HCT116 (cell line): ENCODE measurements around the gene COBL. TPM values are rescaled to one million over a fixed set of nuclear protein-coding genes. Genes with fewer than 3 reads are reported as not detected.

Source experiments
- ATAC-seq: fragments of 200-7000 bp; cut with Tn5 transposase; 2 replicates; pipeline ENCODE4 v1.9.1; 2020; ENCODE audit warnings: mild to moderate bottlenecking, moderate library complexity
- BruUV-seq: library from RNA; stranded (reverse); fragments of 400-500 nt; replicated peaks from 2 replicates; lab custom pipeline; 2021; lab: Mats Ljungman, UMichigan
- CTCF ChIA-PET: fragments of 300-600 bp; sonication (Branson Sonifier 250); formaldehyde crosslinking; loops from one replicate; lab custom pipeline; 2021; ENCODE audit warnings: antibody characterized with exemption; lab: Charles Lee
- POLR2A ChIA-PET: fragments of 300-600, 350-600 bp; sonication (Branson Sonifier 250); formaldehyde crosslinking; loops from one replicate; lab custom pipeline; 2021; ENCODE audit warnings: antibody characterized with exemption; lab: Charles Lee
- RAD21 ChIA-PET, 2 experiments: fragments of 300-600 bp; sonication (Branson Sonifier 250); formaldehyde crosslinking; loops; one replicate each; lab custom pipeline; 2023; ENCODE audit warnings: low total read pairs in 2 of 2; ENCODE audit not compliant: uncharacterized antibody in 2 of 2, unreplicated experiment in 2 of 2, low non-redundant PET in 1 of 2; lab: Charles Lee
- DNase-seq: peaks from one replicate; pipeline ENCODE4 v3.0.0-alpha.2; 2010; ENCODE audit warnings: low read depth, low spot score
- H2AFZ ChIP-seq: fragments of 200-600 bp; shearing (Covaris generic), sonication (generic); 2 replicates; pipeline ENCODE4 v1.6.1; 2017; ENCODE audit warnings: low read depth, mixed run types, mixed read lengths, antibody characterized with exemption, low read length; ENCODE audit not compliant: poor library complexity, severe bottlenecking
- H3K27ac ChIP-seq: 2 replicates; pipeline ENCODE4 v1.5.1; 2012; ENCODE audit warnings: low read depth, low read length
- H3K27me3 ChIP-seq: fragments of 200-600 bp; sonication (generic); 2 replicates; pipeline ENCODE4 v1.6.1; 2016; ENCODE audit warnings: mixed run types, low read length, mixed read lengths; ENCODE audit not compliant: insufficient read depth
- H3K36me3 ChIP-seq, 2 experiments: fragments of 200-500 bp in 1 of 2; fragments of 200-600 bp in 1 of 2; sonication (Bioruptor generic) in 1 of 2; sonication (generic) in 1 of 2; 2 replicates each; pipeline versions ENCODE4 v1.5.1 to v1.6.1; 2014 to 2016; ENCODE audit warnings: low read length in 2 of 2, inconsistent platforms in 1 of 2, mixed read lengths in 1 of 2, mixed run types in 1 of 2; ENCODE audit not compliant: insufficient read depth in 2 of 2, control insufficient read depth in 1 of 2
- H3K4me1 ChIP-seq, 2 experiments: fragments of 200-600 bp in 1 of 2; sonication (generic) in 1 of 2; 2 replicates each; pipeline versions ENCODE4 v1.5.1 to v1.6.1; 2012 to 2017; ENCODE audit warnings: low read length in 2 of 2, inconsistent platforms in 1 of 2, mild to moderate bottlenecking in 1 of 2, mixed read lengths in 1 of 2, mixed run types in 1 of 2, moderate library complexity in 1 of 2; ENCODE audit not compliant: insufficient read depth in 2 of 2, control insufficient read depth in 1 of 2
- H3K4me2 ChIP-seq: fragments of 200-600 bp; sonication (generic); 2 replicates; pipeline ENCODE4 v1.6.1; 2017; ENCODE audit warnings: mixed run types, low read length, mixed read lengths
- H3K4me3 ChIP-seq, 2 experiments: fragments of 200-600 bp in 1 of 2; sonication (generic) in 1 of 2; replicated peaks in 1 of 2; 2 replicates each; pipeline ENCODE4 v1.5.1; 2011 to 2016; ENCODE audit warnings: low read length in 2 of 2, control low read depth in 1 of 2, low read depth in 1 of 2, mild to moderate bottlenecking in 1 of 2, mixed read lengths in 1 of 2, mixed run types in 1 of 2
- H3K79me2 ChIP-seq: fragments of 200-600 bp; sonication (generic); 2 replicates; pipeline ENCODE4 v1.6.1; 2017; ENCODE audit warnings: mild to moderate bottlenecking, mixed run types, low read length, moderate library complexity, mixed read lengths; ENCODE audit not compliant: insufficient read depth
- H3K9ac ChIP-seq: fragments of 200-600 bp; sonication (generic); 2 replicates; pipeline ENCODE4 v1.6.1; 2016; ENCODE audit warnings: low read length, mixed read lengths
- H3K9me2 ChIP-seq: fragments of 200-600 bp; sonication (generic), shearing (Covaris generic); 2 replicates; pipeline ENCODE4 v1.6.1; 2017; ENCODE audit warnings: mixed run types, mild to moderate bottlenecking, moderate library complexity; ENCODE audit not compliant: insufficient read depth
- H3K9me3 ChIP-seq, 2 experiments: fragments of 200-500 bp in 1 of 2; fragments of 200-600 bp in 1 of 2; sonication (Bioruptor generic) in 1 of 2; sonication (generic) in 1 of 2; 2 replicates each; pipeline ENCODE4 v1.6.1; 2014 to 2017; ENCODE audit warnings: low read length in 2 of 2, mixed read lengths in 2 of 2, inconsistent platforms in 1 of 2, low read depth in 1 of 2, mild to moderate bottlenecking in 1 of 2, mixed run types in 1 of 2, moderate library complexity in 1 of 2; ENCODE audit not compliant: control insufficient read depth in 1 of 2, insufficient read depth in 1 of 2
- H4K20me1 ChIP-seq: fragments of 200-600 bp; sonication (generic), shearing (Covaris generic); 2 replicates; pipeline ENCODE4 v1.6.1; 2017; ENCODE audit warnings: mixed run types, mild to moderate bottlenecking, moderate library complexity; ENCODE audit not compliant: insufficient read depth
- EGR1 ChIP-seq: IDR thresholded peaks from 2 replicates; pipeline ENCODE4 v1.6.1; 2012; ENCODE audit warnings: low read depth
- EZH2 ChIP-seq: fragments of 200-600 bp; sonication (generic); IDR thresholded peaks from 2 replicates; pipeline ENCODE4 v1.6.1; 2017; ENCODE audit warnings: antibody characterized with exemption, mixed run types
- FOSL1 ChIP-seq: IDR thresholded peaks from 2 replicates; pipeline ENCODE4 v1.6.1; 2012; ENCODE audit warnings: low read depth
- JUND ChIP-seq: IDR thresholded peaks from 2 replicates; pipeline ENCODE4 v1.6.1; 2012
- POLR2A ChIP-seq: IDR thresholded peaks from 2 replicates; pipeline ENCODE4 v1.7.0; 2011; ENCODE audit warnings: borderline replicate concordance; ENCODE audit not compliant: insufficient read depth, insufficient read length; ENCODE audit errors: extremely low read depth
- POLR2AphosphoS5 ChIP-seq: IDR thresholded peaks from 2 replicates; pipeline ENCODE4 v1.6.1; 2011; ENCODE audit warnings: mild to moderate bottlenecking, low read depth, low read length, moderate library complexity
- RAD21 ChIP-seq: IDR thresholded peaks from 2 replicates; pipeline ENCODE4 v1.6.1; 2012; ENCODE audit warnings: low read depth, mild to moderate bottlenecking
- SIN3A ChIP-seq: IDR thresholded peaks from 2 replicates; pipeline ENCODE4 v1.6.1; 2012; ENCODE audit warnings: low read depth
- SP1 ChIP-seq: IDR thresholded peaks from 2 replicates; pipeline ENCODE4 v1.6.1; 2012; ENCODE audit warnings: low read depth
- SRF ChIP-seq: IDR thresholded peaks from 2 replicates; pipeline ENCODE4 v1.6.1; 2012; ENCODE audit warnings: low read depth
- YY1 ChIP-seq: IDR thresholded peaks from 2 replicates; pipeline ENCODE4 v1.6.1; 2011; ENCODE audit warnings: low read length, low read depth, moderate library complexity, mild to moderate bottlenecking; ENCODE audit not compliant: insufficient replicate concordance; ENCODE audit errors: extremely low read depth
- ZNF274 ChIP-seq: fragments of 200-500 bp; sonication (Bioruptor generic); IDR thresholded peaks from 2 replicates; pipeline ENCODE4 v1.6.1; 2014; ENCODE audit warnings: mild to moderate bottlenecking, low read depth, low read length, inconsistent platforms
- intact Hi-C: fragments of 100-400 bp; cut with micrococcal nuclease; formaldehyde crosslinking; loops from 2 replicates; pipeline ENCODE4 v1.10.0; 2022
- total RNA-seq: library from RNA; stranded (reverse); gene quantifications from one replicate; pipeline ENCODE4 v1.2.1, GENCODE V29; 2021; ENCODE audit not compliant: unreplicated experiment
- TF ChIP-seq, protein P1 (sequence below): IDR thresholded peaks from 2 replicates; pipeline ENCODE4 v1.6.1; 2012; ENCODE audit warnings: low read depth
- TF ChIP-seq, protein P2 (sequence below): IDR thresholded peaks from 2 replicates; pipeline ENCODE4 v1.6.1; 2011; ENCODE audit warnings: mild to moderate bottlenecking, low read length, moderate library complexity; ENCODE audit not compliant: insufficient replicate concordance; ENCODE audit errors: extremely low read depth
- TF ChIP-seq, protein P3 (sequence below): IDR thresholded peaks from 2 replicates; pipeline ENCODE4 v1.6.1; 2012
- TF ChIP-seq, protein P4 (sequence below), 3 experiments: fragments of 200-600 bp in 1 of 3; sonication (generic) in 1 of 3; IDR thresholded peaks in 2 of 3; conservative IDR thresholded peaks in 1 of 3; 2 replicates each; pipeline ENCODE4 v1.5.1; 2012 to 2017; ENCODE audit warnings: low read depth in 2 of 3, low read length in 2 of 3, antibody characterized with exemption in 1 of 3, borderline replicate concordance in 1 of 3, control low read depth in 1 of 3, mild to moderate bottlenecking in 1 of 3, mixed read lengths in 1 of 3, mixed run types in 1 of 3, moderate library complexity in 1 of 3; ENCODE audit not compliant: insufficient read depth in 1 of 3
- TF ChIP-seq, protein P5 (sequence below): IDR thresholded peaks from 2 replicates; pipeline ENCODE4 v1.6.1; 2012

Gene COBL
- total RNA-seq, 1 experiment from 2014 or later = 19.3 TPM

DNA sequence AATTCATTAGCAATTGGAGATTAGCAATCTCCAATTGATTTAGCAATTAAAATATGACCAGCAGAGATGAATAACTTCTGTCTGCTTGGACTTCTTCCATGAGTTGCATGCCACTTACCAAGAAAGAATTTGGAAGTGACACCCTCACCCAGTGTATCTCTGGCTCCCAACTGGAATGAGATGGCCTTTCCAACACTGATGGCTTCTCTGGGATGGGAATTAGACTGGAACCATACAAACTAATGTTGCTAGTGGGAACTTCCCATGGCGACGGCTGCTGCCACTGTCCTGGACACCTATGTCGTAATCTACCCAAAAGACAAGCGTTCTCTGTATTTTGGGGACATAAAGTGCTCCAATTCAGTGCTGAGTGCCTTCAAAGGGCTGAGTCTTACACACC is 192.3 kb downstream of the COBL start:
- no peak for TF ChIP-seq YY1
- no peak for TF ChIP-seq RAD21
- TF ChIP-seq EZH2 = no peak
- no peak for TF ChIP-seq POLR2AphosphoS5
- TF ChIP-seq FOSL1 = no peak
- TF ChIP-seq, protein P1, sequence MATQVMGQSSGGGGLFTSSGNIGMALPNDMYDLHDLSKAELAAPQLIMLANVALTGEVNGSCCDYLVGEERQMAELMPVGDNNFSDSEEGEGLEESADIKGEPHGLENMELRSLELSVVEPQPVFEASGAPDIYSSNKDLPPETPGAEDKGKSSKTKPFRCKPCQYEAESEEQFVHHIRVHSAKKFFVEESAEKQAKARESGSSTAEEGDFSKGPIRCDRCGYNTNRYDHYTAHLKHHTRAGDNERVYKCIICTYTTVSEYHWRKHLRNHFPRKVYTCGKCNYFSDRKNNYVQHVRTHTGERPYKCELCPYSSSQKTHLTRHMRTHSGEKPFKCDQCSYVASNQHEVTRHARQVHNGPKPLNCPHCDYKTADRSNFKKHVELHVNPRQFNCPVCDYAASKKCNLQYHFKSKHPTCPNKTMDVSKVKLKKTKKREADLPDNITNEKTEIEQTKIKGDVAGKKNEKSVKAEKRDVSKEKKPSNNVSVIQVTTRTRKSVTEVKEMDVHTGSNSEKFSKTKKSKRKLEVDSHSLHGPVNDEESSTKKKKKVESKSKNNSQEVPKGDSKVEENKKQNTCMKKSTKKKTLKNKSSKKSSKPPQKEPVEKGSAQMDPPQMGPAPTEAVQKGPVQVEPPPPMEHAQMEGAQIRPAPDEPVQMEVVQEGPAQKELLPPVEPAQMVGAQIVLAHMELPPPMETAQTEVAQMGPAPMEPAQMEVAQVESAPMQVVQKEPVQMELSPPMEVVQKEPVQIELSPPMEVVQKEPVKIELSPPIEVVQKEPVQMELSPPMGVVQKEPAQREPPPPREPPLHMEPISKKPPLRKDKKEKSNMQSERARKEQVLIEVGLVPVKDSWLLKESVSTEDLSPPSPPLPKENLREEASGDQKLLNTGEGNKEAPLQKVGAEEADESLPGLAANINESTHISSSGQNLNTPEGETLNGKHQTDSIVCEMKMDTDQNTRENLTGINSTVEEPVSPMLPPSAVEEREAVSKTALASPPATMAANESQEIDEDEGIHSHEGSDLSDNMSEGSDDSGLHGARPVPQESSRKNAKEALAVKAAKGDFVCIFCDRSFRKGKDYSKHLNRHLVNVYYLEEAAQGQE = no peak
- no peak for TF ChIP-seq SP1
- no peak for TF ChIP-seq SIN3A
- TF ChIP-seq, protein P2, sequence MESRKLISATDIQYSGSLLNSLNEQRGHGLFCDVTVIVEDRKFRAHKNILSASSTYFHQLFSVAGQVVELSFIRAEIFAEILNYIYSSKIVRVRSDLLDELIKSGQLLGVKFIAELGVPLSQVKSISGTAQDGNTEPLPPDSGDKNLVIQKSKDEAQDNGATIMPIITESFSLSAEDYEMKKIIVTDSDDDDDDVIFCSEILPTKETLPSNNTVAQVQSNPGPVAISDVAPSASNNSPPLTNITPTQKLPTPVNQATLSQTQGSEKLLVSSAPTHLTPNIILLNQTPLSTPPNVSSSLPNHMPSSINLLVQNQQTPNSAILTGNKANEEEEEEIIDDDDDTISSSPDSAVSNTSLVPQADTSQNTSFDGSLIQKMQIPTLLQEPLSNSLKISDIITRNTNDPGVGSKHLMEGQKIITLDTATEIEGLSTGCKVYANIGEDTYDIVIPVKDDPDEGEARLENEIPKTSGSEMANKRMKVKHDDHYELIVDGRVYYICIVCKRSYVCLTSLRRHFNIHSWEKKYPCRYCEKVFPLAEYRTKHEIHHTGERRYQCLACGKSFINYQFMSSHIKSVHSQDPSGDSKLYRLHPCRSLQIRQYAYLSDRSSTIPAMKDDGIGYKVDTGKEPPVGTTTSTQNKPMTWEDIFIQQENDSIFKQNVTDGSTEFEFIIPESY = no peak
- no peak for TF ChIP-seq SRF
- TF ChIP-seq, protein P3, sequence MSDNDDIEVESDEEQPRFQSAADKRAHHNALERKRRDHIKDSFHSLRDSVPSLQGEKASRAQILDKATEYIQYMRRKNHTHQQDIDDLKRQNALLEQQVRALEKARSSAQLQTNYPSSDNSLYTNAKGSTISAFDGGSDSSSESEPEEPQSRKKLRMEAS = no peak
- TF ChIP-seq, protein P4, sequence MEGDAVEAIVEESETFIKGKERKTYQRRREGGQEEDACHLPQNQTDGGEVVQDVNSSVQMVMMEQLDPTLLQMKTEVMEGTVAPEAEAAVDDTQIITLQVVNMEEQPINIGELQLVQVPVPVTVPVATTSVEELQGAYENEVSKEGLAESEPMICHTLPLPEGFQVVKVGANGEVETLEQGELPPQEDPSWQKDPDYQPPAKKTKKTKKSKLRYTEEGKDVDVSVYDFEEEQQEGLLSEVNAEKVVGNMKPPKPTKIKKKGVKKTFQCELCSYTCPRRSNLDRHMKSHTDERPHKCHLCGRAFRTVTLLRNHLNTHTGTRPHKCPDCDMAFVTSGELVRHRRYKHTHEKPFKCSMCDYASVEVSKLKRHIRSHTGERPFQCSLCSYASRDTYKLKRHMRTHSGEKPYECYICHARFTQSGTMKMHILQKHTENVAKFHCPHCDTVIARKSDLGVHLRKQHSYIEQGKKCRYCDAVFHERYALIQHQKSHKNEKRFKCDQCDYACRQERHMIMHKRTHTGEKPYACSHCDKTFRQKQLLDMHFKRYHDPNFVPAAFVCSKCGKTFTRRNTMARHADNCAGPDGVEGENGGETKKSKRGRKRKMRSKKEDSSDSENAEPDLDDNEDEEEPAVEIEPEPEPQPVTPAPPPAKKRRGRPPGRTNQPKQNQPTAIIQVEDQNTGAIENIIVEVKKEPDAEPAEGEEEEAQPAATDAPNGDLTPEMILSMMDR (IDR thresholded peaks at IDR 0.05 in 2 of 3, conservative IDR thresholded peaks at IDR 0.05 in 1 of 3; ENCODE audit: borderline replicate concordance in 1 of 3, insufficient read depth in 1 of 3, low read depth in 2 of 3, low read length in 2 of 3) = no peak
- TF ChIP-seq POLR2A = no peak
- no peak for TF ChIP-seq JUND
- TF ChIP-seq ZNF274 = no peak
- TF ChIP-seq EGR1 = no peak
- TF ChIP-seq, protein P5, sequence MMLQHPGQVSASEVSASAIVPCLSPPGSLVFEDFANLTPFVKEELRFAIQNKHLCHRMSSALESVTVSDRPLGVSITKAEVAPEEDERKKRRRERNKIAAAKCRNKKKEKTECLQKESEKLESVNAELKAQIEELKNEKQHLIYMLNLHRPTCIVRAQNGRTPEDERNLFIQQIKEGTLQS = no peak
- Histone ChIP-seq H3K9me3 (no peaks in the 10 kb centered on the region), H3K4me2 (no peak overlapping the region), H3K4me1 (peaks cover 0 to 10% of the 10 kb centered on the region in 2 experiments; a peak in 2 of 4 replicates), H3K4me3 (no peak overlapping the region), H3K27ac (no peak overlapping the region), H3K36me3 (no peaks in the 10 kb centered on the region), H3K9ac (no peak overlapping the region), H2AFZ (no peak overlapping the region), H4K20me1 (no peaks in the 10 kb centered on the region), H3K27me3 (no peaks in the 10 kb centered on the region), H3K9me2 (no peaks in the 10 kb centered on the region), H3K79me2 (no peaks in the 10 kb centered on the region)
- ChIA-PET RAD21 (no interaction called here), POLR2A (no interaction called here), CTCF (no interaction called here)
- DNase-seq = no peak
- BruUV-seq = no TSS peak
- no peak for ATAC-seq
- intact Hi-C loops = no loop called here
